HEK293T (cell line): ENCODE data around the gene ATP6V0C.

ENCODE experiments used
- ARNT ChIP-seq: fragments of 450-650 bp; IDR thresholded peaks from 2 replicates; pipeline ENCODE4 v1.6.1; 2017; ENCODE audit warnings: mild to moderate bottlenecking
- ELF4 ChIP-seq: fragments of 450-650 bp; IDR thresholded peaks from 2 replicates; pipeline ENCODE4 v1.6.1; 2017; ENCODE audit warnings: antibody characterized with exemption
- FOXM1 ChIP-seq: fragments of 450-650 bp; IDR thresholded peaks from 2 replicates; pipeline ENCODE4 v1.6.1; 2017; ENCODE audit warnings: mild to moderate bottlenecking, borderline replicate concordance
- L3MBTL2 ChIP-seq: fragments of 450-650 bp; conservative IDR thresholded peaks from 2 replicates; pipeline ENCODE4 v1.6.1; 2016; ENCODE audit warnings: mild to moderate bottlenecking
- PKNOX1 ChIP-seq: fragments of 450-650 bp; IDR thresholded peaks from 2 replicates; pipeline ENCODE4 v1.6.1; 2016
- SUZ12 ChIP-seq: fragments of 450-650 bp; IDR thresholded peaks from 2 replicates; pipeline ENCODE4 v1.6.1; 2016; ENCODE audit warnings: mild to moderate bottlenecking
- TARDBP ChIP-seq: fragments of 450-650 bp; IDR thresholded peaks from 2 replicates; pipeline ENCODE4 v1.6.1; 2016
- ZNF384 ChIP-seq: fragments of 450-650 bp; IDR thresholded peaks from 2 replicates; pipeline ENCODE4 v1.6.1; 2016

- TF ChIP-seq ARNT: no peak
- TF ChIP-seq ELF4: no peak
- no peak for TF ChIP-seq TARDBP
- TF ChIP-seq ZNF384: no peak
- no peak for TF ChIP-seq SUZ12
- no peak for TF ChIP-seq FOXM1
- no peak for TF ChIP-seq PKNOX1
- no peak for TF ChIP-seq L3MBTL2
Observed at GRCh38 chr16:2487903-2488531, 25.7 kb upstream of the ATP6V0C start.
